PC-9 (cell line): ENCODE data around the gene ITGA3. TPM values are rescaled to one million over a fixed set of nuclear protein-coding genes. Genes with fewer than 3 reads are reported as not detected.

Experiments
- BruUV-seq: library from RNA; stranded (reverse); fragments of 400-500 nt; replicated peaks from 2 replicates; lab custom pipeline; 2021; lab: Mats Ljungman, UMichigan
- CTCF ChIA-PET: fragments of 300-600 bp; sonication (Branson Sonifier 250); formaldehyde crosslinking; loops from one replicate; lab custom pipeline; 2022; ENCODE audit warnings: antibody characterized with exemption; lab: Charles Lee
- POLR2A ChIA-PET: fragments of 300-600 bp; sonication (Branson Sonifier 250); formaldehyde crosslinking; loops from one replicate; lab custom pipeline; 2022; ENCODE audit warnings: antibody characterized with exemption; ENCODE audit not compliant: unreplicated experiment; lab: Charles Lee
- DNase-seq, 2 experiments: peaks; one replicate each; pipeline versions ENCODE4 v3.0.0 to v3.0.0-alpha.2; 2015 to 2022; ENCODE audit warnings: mixed read lengths in 1 of 2
- H2AFZ ChIP-seq: fragments of 200-600 bp; sonication (generic); 2 replicates; pipeline ENCODE4 v1.8.1; 2017; ENCODE audit warnings: antibody characterized with exemption
- H3F3A ChIP-seq: fragments of 200-600 bp; sonication (generic); 2 replicates; pipeline ENCODE4 v1.8.1; 2017; ENCODE audit warnings: antibody characterized with exemption, mild to moderate bottlenecking, low read depth; ENCODE audit not compliant: insufficient read depth
- H3K27ac ChIP-seq: fragments of 200-600 bp; sonication (generic); 2 replicates; pipeline ENCODE4 v1.6.1; 2016; ENCODE audit warnings: mixed run types
- H3K27me3 ChIP-seq: fragments of 200-600 bp; sonication (generic); 2 replicates; pipeline ENCODE4 v1.6.1; 2016; ENCODE audit warnings: low read depth, mixed run types; ENCODE audit not compliant: insufficient read depth
- H3K36me3 ChIP-seq: fragments of 200-600 bp; sonication (generic); 2 replicates; pipeline ENCODE4 v1.6.1; 2016; ENCODE audit warnings: low read depth, mixed run types
- H3K4me1 ChIP-seq: fragments of 200-600 bp; sonication (generic); replicated peaks from 2 replicates; pipeline ENCODE4 v1.6.1; 2016; ENCODE audit warnings: mixed run types; ENCODE audit not compliant: insufficient read depth
- H3K4me2 ChIP-seq: fragments of 200-600 bp; sonication (generic); 2 replicates; pipeline ENCODE4 v1.6.1; 2017; ENCODE audit warnings: mixed run types
- H3K4me3 ChIP-seq: fragments of 200-600 bp; sonication (generic); 2 replicates; pipeline ENCODE4 v1.6.1; 2016; ENCODE audit warnings: mixed run types
- H3K79me2 ChIP-seq: fragments of 200-600 bp; sonication (generic); 2 replicates; pipeline ENCODE4 v1.6.1; 2017; ENCODE audit warnings: low read depth, mixed run types
- H3K9me2 ChIP-seq: fragments of 200-600 bp; sonication (generic); 2 replicates; pipeline ENCODE4 v1.8.1; 2017; ENCODE audit warnings: mild to moderate bottlenecking; ENCODE audit not compliant: insufficient read depth
- H3K9me3 ChIP-seq: fragments of 200-600 bp; sonication (generic); 2 replicates; pipeline ENCODE4 v1.8.1; 2016; ENCODE audit warnings: low read depth; ENCODE audit not compliant: insufficient read depth
- H4K20me1 ChIP-seq: fragments of 200-600 bp; sonication (generic); 2 replicates; pipeline ENCODE4 v1.8.1; 2017; ENCODE audit not compliant: insufficient read depth
- CTCF ChIP-seq: fragments of 200-600 bp; sonication (generic); conservative IDR thresholded peaks from 2 replicates; pipeline ENCODE4 v1.6.1; 2017; ENCODE audit warnings: mixed run types, antibody characterized with exemption, mild to moderate bottlenecking, moderate library complexity
- EZH2 ChIP-seq: fragments of 200-600 bp; sonication (generic); IDR thresholded peaks from 2 replicates; pipeline ENCODE4 v1.8.0; 2017; ENCODE audit warnings: antibody characterized with exemption, low read depth
- intact Hi-C: fragments of 100-400 bp; cut with micrococcal nuclease; formaldehyde crosslinking; loops from one replicate; pipeline ENCODE4 v1.10.0; 2022; ENCODE audit not compliant: unreplicated experiment
- total RNA-seq: library from RNA; stranded (reverse); gene quantifications from 2 replicates; pipeline ENCODE4 v1.2.3, GENCODE V29; 2021

The ITGA3 gene
- total RNA-seq, 1 experiment from 2014 or later = 291 TPM

- no peak overlapping the region for H3K4me3 ChIP-seq
- peaks cover 14% of the 10 kb centered on the region for H3K4me1 ChIP-seq
- peaks cover 91% of the 10 kb centered on the region for H3K79me2 ChIP-seq
- CTCF ChIA-PET = no interaction called here
- H4K20me1 ChIP-seq = peaks cover 70% of the 10 kb centered on the region
- H3K27me3 ChIP-seq = no peaks in the 10 kb centered on the region
- no peak overlapping the region for H3K4me2 ChIP-seq
- BruUV-seq = no TSS peak
- DNase-seq = no peak
- no peak overlapping the region for H3K27ac ChIP-seq
- no peak for TF ChIP-seq CTCF
- TF ChIP-seq EZH2 = no peak
- H3K9me2 ChIP-seq = no peaks in the 10 kb centered on the region
- peaks cover 92% of the 10 kb centered on the region for H3K36me3 ChIP-seq
- peaks cover 94% of the 10 kb centered on the region for H3F3A ChIP-seq
- no peak overlapping the region for H2AFZ ChIP-seq
- H3K9me3 ChIP-seq = no peaks in the 10 kb centered on the region
- POLR2A ChIA-PET = no interaction called here
- intact Hi-C loops = no loop called here
These were observed 15.8 kb downstream of the ITGA3 start for GRCh38 chr17:50071692-50072091.

DNA sequence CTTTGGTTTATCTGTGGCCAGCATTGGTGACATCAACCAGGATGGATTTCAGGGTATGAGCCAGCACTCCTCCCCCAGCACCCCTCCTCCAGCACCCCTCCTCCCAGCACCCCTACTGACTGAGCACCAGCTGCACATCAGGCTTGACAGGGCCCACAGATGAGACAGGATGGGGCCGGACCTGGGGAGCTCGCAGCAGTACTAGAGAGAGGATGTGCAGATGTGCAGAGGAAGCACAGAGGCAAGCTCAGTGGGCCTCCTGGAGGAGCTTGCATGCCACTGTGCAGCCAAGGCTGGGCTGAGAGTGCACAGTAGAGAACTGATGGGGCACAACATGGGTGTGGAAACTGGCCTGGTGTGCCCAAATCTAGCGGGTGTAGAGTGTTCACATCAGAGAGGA lies 16.2 kb downstream of the ITGA3 start:
- H2AFZ ChIP-seq = no peak overlapping the region
- no peaks in the 10 kb centered on the region for H3K27me3 ChIP-seq
- CTCF ChIA-PET = no interaction called here
- intact Hi-C loops = no loop called here
- BruUV-seq = no TSS peak
- H3K79me2 ChIP-seq = peaks cover 91% of the 10 kb centered on the region
- no peaks in the 10 kb centered on the region for H3K9me2 ChIP-seq
- TF ChIP-seq EZH2 (no peak), CTCF (no peak)
- DNase-seq = no peak
- no peak overlapping the region for H3K27ac ChIP-seq
- H3K4me1 ChIP-seq = peaks cover 9% of the 10 kb centered on the region
- H4K20me1 ChIP-seq = peaks cover 74% of the 10 kb centered on the region
- H3F3A ChIP-seq = peaks cover 94% of the 10 kb centered on the region
- H3K9me3 ChIP-seq = no peaks in the 10 kb centered on the region
- H3K4me3 ChIP-seq = no peak overlapping the region
- H3K4me2 ChIP-seq = no peak overlapping the region
- POLR2A ChIA-PET = no interaction called here
- H3K36me3 ChIP-seq = peaks cover 92% of the 10 kb centered on the region

DNA sequence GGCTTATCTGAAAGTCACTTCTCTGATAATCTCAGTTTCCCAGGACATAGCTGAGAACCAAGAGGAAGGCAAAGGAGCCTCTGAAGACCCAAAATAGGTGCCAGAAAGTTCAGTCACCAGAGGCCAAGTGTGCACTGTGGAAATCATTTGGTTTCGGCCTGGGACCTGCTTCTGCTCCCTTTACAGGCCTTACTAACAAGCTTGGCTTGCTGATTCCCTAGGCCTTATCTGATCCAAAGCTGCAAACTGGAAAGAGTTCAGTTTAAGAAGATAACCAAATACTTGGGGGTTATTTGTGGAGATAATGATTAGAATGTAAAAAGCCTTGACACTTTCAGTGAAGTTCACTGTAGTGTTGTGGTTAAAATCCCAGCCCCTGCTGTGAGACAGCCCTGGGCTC lies 17.0 kb downstream of the ITGA3 start:
- Histone ChIP-seq H3K4me1 (0 out of 2 replicates have a peak, but pooled peaks cover 5% of the 10 kb centered on the region), H3K9me3 (no peaks in the 10 kb centered on the region), H3K4me3 (no peak overlapping the region), H3K27ac (no peak overlapping the region), H3K27me3 (no peaks in the 10 kb centered on the region), H3K79me2 (peaks cover 89% of the 10 kb centered on the region), H2AFZ (no peak overlapping the region), H3K9me2 (no peaks in the 10 kb centered on the region), H3K4me2 (no peak overlapping the region), H3F3A (peaks cover 94% of the 10 kb centered on the region), H4K20me1 (peaks cover 81% of the 10 kb centered on the region), H3K36me3 (peaks cover 92% of the 10 kb centered on the region)
- intact Hi-C loops = no loop called here
- CTCF ChIA-PET = interaction anchor here (0.6 to 1.1 kb wide), 2 partner anchors 197 to 227 kb away, joined by 3 to 4 read pairs; no protein-coding TSS in a partner anchor
- no peak for TF ChIP-seq CTCF
- no peak for TF ChIP-seq EZH2
- BruUV-seq = no TSS peak
- POLR2A ChIA-PET = no interaction called here
- no peak for DNase-seq
